Effector memory CD4-positive, alpha-beta T cell (primary cell): ENCODE results near the gene RFX5.

Experiments used
- DNase-seq, 3 donors: peaks; one replicate each; pipeline ENCODE4 v3.0.0-alpha.2; 2020
- H3K27ac ChIP-seq: 2 replicates; pipeline ENCODE4 v1.7.0; 2013; ENCODE audit warnings: mild to moderate bottlenecking, low read length, moderate library complexity; ENCODE audit not compliant: insufficient read depth, poor library complexity, severe bottlenecking
- H3K27me3 ChIP-seq: replicated peaks from 2 replicates; pipeline ENCODE4 v1.7.0; 2013; ENCODE audit warnings: mild to moderate bottlenecking, low read length; ENCODE audit not compliant: insufficient read depth, control insufficient read depth, poor library complexity, severe bottlenecking
- H3K36me3 ChIP-seq: 2 replicates; pipeline ENCODE4 v1.7.0; 2013; ENCODE audit warnings: mild to moderate bottlenecking, low read length, moderate library complexity; ENCODE audit not compliant: control insufficient read depth, insufficient read depth
- H3K4me1 ChIP-seq: 2 replicates; pipeline ENCODE4 v1.7.0; 2013; ENCODE audit warnings: low read length, mild to moderate bottlenecking; ENCODE audit not compliant: control insufficient read depth, insufficient read depth, poor library complexity, severe bottlenecking
- H3K4me3 ChIP-seq: 2 replicates; pipeline ENCODE4 v1.7.0; 2013; ENCODE audit warnings: low read length, low read depth, mild to moderate bottlenecking; ENCODE audit not compliant: insufficient read depth, poor library complexity, severe bottlenecking
- H3K9me3 ChIP-seq: 2 replicates; pipeline ENCODE4 v1.7.0; 2013; ENCODE audit warnings: mild to moderate bottlenecking, low read length, moderate library complexity; ENCODE audit not compliant: control insufficient read depth

The RFX5 gene

GRCh38 chr1:151309811-151310323 is 37.2 kb downstream of the RFX5 start:
- Histone ChIP-seq H3K4me3 (no peak overlapping the region), H3K9me3 (no peaks in the 10 kb centered on the region), H3K36me3 (peaks cover 68% of the 10 kb centered on the region), H3K27ac (no peak overlapping the region), H3K4me1 (peaks cover 16% of the 10 kb centered on the region), H3K27me3 (no peaks in the 10 kb centered on the region)
- DNase-seq = no peak

DNA sequence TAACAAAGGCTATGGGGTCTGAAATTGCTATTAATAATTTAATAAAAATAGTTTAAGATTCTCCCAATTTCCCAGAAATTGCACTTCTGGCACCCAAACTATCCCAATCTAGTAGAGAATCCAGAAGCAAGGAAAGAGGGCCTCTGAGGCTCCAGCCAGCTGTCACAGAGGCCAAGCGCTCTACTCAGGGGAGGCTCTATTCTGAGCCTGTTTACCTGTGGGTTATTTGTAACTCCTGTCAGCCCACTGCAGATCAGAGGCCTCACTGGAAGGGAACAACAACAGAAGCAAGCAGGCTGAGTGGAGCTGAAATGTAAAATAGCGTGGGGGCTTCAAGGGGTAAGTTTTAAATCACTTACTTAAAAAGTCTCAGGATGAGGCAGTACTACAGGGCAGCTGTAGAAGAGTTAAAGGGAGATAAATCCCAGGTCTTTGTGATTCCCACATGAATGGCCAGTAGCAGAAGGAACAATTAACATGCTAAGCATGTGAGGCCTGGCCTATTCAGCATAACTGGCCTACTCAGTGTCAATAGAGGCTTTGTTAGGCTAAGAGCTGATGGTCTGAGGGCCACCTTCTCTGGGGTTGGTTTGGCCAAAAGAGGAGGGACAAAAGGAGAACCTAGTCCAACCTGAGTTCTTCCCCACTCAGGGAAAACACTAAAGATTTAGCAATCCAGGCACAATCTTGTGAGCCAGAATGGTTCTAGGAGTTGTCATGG is 52.1 kb downstream of the RFX5 start:
- no peak overlapping the region for H3K4me3 ChIP-seq
- peaks cover 91% of the 10 kb centered on the region for H3K36me3 ChIP-seq
- H3K9me3 ChIP-seq = no peaks in the 10 kb centered on the region
- H3K27me3 ChIP-seq = no peaks in the 10 kb centered on the region
- no peaks in the 10 kb centered on the region for H3K4me1 ChIP-seq
- H3K27ac ChIP-seq = no peak overlapping the region
- no peak for DNase-seq

GRCh38 chr1:151293093-151293492 is 54.0 kb downstream of the RFX5 start:
- no peak overlapping the region for H3K27ac ChIP-seq
- H3K36me3 ChIP-seq = peaks cover 91% of the 10 kb centered on the region
- H3K4me1 ChIP-seq = peaks cover 6% of the 10 kb centered on the region
- no peak for DNase-seq
- no peaks in the 10 kb centered on the region for H3K9me3 ChIP-seq
- H3K27me3 ChIP-seq = no peaks in the 10 kb centered on the region
- no peak overlapping the region for H3K4me3 ChIP-seq

DNA sequence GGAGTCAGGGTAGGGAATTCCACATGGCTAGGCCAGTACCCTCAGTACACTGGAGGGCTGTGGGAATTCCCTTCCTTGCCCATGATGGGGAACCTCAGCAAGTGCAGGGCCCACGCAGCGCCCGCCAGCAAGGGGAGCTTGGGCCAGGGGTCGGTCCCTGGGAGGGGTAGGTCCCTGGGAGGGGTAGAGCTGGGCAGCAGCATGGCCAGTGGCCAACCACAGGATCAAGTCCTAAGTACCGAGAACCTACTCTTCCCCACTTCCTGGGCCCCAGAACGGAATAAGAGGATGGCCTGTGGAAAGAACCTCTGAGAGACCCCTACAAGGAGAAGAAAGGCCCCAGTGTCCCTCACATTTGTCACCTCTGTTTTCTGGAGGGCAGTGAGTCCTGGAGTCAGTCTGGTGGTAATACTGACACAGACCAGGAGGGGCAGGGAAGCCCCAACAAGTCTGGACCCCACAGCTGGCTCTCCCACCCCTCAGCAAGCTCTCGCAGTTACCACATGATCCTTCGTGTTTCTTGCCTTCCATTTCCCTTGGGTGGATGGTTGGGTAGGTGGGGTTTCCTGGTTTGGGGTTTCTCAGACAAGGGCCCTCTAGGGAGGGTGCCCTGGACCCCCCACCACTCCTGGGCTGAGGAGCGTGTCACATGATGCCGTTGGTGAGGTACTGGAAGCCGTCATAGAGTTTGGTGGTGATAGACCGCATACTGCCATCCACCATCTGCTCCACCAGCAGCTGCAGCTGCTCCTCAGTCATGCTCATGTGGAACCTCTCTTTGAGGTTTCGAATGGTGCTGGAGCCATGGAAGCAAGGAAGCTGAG is 54.6 kb downstream of the RFX5 start:
- no peak overlapping the region for H3K27ac ChIP-seq
- H3K4me1 ChIP-seq = peaks cover 6% of the 10 kb centered on the region
- no peaks in the 10 kb centered on the region for H3K27me3 ChIP-seq
- H3K9me3 ChIP-seq = no peaks in the 10 kb centered on the region
- peaks cover 90% of the 10 kb centered on the region for H3K36me3 ChIP-seq
- no peak overlapping the region for H3K4me3 ChIP-seq
- DNase-seq = no peak

- H3K27ac ChIP-seq = no peak overlapping the region
- peaks cover 95% of the 10 kb centered on the region for H3K36me3 ChIP-seq
- H3K27me3 ChIP-seq = no peaks in the 10 kb centered on the region
- no peak overlapping the region for H3K4me3 ChIP-seq
- no peak for DNase-seq
- H3K4me1 ChIP-seq = peaks cover 6% of the 10 kb centered on the region
- H3K9me3 ChIP-seq = no peaks in the 10 kb centered on the region
These were observed 56.2 kb downstream of the RFX5 start for GRCh38 chr1:151290709-151291303.
